COLO829 (cell line): ENCODE measurements around the gene STAP2.

ENCODE experiments used
- DNase-seq: peaks from one replicate; pipeline ENCODE4 v3.0.0; 2012; ENCODE audit warnings: low spot score

STAP2 gene

GRCh38 chr19:4338441-4339355 is at the start of gene STAP2:
Gene STAP2, minus strand, starts transcription at chr19:4338827. Its CDS starts 74 bp downstream, at chr19:4338753.
- DNase-seq, result no peak

- DNase-seq, result peak; percentile 53
Measured at GRCh38 chr19:4386041-4386782, 47.6 kb upstream of the STAP2 start.

- no peak for DNase-seq
Measured at GRCh38 chr19:4385291-4386040, 46.8 kb upstream of the STAP2 start.

- DNase-seq, result no peak
Measured at GRCh38 chr19:4380254-4380727, 41.7 kb upstream of the STAP2 start.

GRCh38 chr19:4379383-4380253 is 41.0 kb upstream of the STAP2 start:
- peak; percentile 30 for DNase-seq

- no peak for DNase-seq
Measured at GRCh38 chr19:4378886-4379285, 40.3 kb upstream of the STAP2 start.

- DNase-seq, result no peak
Measured at GRCh38 chr19:4376991-4377781, 38.6 kb upstream of the STAP2 start.

- no peak for DNase-seq
Measured at GRCh38 chr19:4376671-4376990, 38.0 kb upstream of the STAP2 start.

GRCh38 chr19:4376028-4376670 is 37.5 kb upstream of the STAP2 start:
- DNase-seq, result no peak

- DNase-seq, result no peak
Measured at GRCh38 chr19:4375164-4376027, 36.8 kb upstream of the STAP2 start.

- no peak for DNase-seq
Measured at GRCh38 chr19:4374498-4375163, 36.0 kb upstream of the STAP2 start.

- no peak for DNase-seq
Measured at GRCh38 chr19:4373601-4374497, 35.2 kb upstream of the STAP2 start.

GRCh38 chr19:4373013-4373367 is 34.4 kb upstream of the STAP2 start:
- no peak for DNase-seq

GRCh38 chr19:4372165-4373012 is 33.8 kb upstream of the STAP2 start:
- DNase-seq, result no peak

- DNase-seq, result no peak
Measured at GRCh38 chr19:4371247-4372164, 32.9 kb upstream of the STAP2 start.
